Ectodermal cell (in vitro differentiated cells): ENCODE data around the gene NOL4.

Experiments used
- H3K27ac ChIP-seq: 2 replicates; pipeline ENCODE4 v1.7.0; 2013; ENCODE audit warnings: mild to moderate bottlenecking, low read depth, low read length; ENCODE audit not compliant: insufficient read depth, poor library complexity, severe bottlenecking
- H3K27me3 ChIP-seq: 2 replicates; pipeline ENCODE4 v1.7.0; 2013; ENCODE audit warnings: mild to moderate bottlenecking, low read length; ENCODE audit not compliant: insufficient read depth, control insufficient read depth, poor library complexity, severe bottlenecking
- H3K36me3 ChIP-seq: one replicate; pipeline ENCODE4 v1.7.0; 2013; ENCODE audit warnings: low read length; ENCODE audit not compliant: control insufficient read depth, insufficient read depth
- H3K4me1 ChIP-seq: one replicate; pipeline ENCODE4 v1.7.0; 2013; ENCODE audit warnings: low read length; ENCODE audit not compliant: control insufficient read depth, insufficient read depth
- H3K4me3 ChIP-seq: 2 replicates; pipeline ENCODE4 v1.7.0; 2013; ENCODE audit warnings: low read depth, low read length, control low read depth; ENCODE audit not compliant: insufficient read depth
- H3K9me3 ChIP-seq: 2 replicates; pipeline ENCODE4 v1.7.0; 2013; ENCODE audit warnings: mild to moderate bottlenecking, low read length, moderate library complexity; ENCODE audit not compliant: control insufficient read depth
- WGBS, 2 experiments: methylation state at CpG; one replicate each; pipeline ENCODE4 v1.1.7; 2013; ENCODE audit warnings: missing lambda C conversion rate in 2 of 2; 5-methylcytosine and 5-hydroxymethylcytosine counted together

NOL4 gene

DNA sequence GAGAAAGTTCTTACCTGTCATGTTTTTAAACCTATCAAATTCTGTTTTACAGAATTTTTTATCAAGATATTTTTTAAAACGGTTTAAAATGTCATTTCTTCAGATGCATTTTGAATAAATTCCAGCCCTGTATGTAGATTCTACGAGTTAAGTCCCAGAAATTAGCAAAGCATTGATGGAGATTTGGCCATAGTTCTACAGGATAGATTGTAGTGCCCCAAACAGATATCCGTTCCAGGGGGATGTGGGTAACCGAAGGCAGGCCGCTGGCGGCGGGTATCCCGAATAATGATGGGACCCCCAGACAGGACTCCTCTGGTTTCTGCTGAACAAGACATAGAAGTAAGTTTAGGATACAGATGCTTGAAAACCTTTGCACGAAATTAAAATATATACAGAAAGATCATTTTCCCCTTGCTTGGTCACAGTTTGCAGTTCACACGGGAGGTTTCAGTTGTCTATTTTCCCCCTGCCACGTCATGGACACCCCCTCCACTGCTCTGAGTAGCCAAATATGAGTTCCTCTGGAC lies 755 bp downstream of the NOL4 start:
- H3K4me1 ChIP-seq, result peaks cover 12% of the 10 kb centered on the region
- peaks cover 54% of the 10 kb centered on the region for H3K27me3 ChIP-seq
- H3K36me3 ChIP-seq, result no peaks in the 10 kb centered on the region
- H3K27ac ChIP-seq, result no peak overlapping the region
- peak overlapping the region; percentile 53 for H3K4me3 ChIP-seq
- WGBS, 2 experiments, result 1 to 3% methylated on average over 10 to 11 of the region's 11 CpGs
- H3K9me3 ChIP-seq, result no peaks in the 10 kb centered on the region

DNA sequence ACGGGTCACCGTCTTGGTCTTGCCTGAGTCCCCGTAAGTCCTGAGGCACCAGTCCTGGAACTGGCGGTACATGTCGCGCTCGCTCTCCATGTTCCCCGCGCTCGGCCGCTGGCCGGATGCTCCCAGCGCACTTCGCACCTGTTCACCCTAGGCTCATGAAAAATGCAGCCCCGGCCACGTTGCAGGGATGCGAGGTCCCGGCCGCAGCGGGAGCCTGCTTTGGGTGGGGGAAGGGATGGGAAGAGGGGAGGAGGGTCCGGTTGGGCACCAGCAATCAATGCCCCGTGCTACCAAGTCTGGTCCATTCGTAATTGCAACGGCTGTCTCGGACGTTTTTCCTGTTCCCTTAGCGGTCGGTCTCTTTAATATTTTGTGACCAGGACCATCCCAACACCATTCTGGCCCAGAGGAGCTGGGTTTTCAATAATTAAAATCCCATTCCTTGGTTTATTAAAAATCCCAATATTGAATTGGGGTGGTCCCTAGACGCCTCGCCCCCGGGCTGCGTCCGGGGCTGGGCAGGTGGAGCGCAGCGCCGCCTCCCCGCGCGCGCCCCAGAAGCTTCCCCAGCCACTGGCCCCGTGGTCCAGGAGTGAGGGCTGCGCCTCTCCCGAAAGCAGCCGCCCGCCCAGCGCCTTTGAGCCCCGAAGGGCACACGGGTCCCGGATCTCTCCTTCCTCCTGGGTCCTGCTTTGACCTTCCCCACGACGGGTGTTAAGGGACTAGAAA lies 1.4 kb downstream of the NOL4 start:
- no peak overlapping the region for H3K27ac ChIP-seq
- WGBS, 2 experiments, result 0 to 1% methylated on average over 48 to 51 of the region's 51 CpGs
- no peaks in the 10 kb centered on the region for H3K9me3 ChIP-seq
- peaks cover 54% of the 10 kb centered on the region for H3K27me3 ChIP-seq
- H3K4me1 ChIP-seq, result peaks cover 12% of the 10 kb centered on the region
- H3K4me3 ChIP-seq, result peak overlapping the region; percentile 49
- H3K36me3 ChIP-seq, result no peaks in the 10 kb centered on the region

DNA sequence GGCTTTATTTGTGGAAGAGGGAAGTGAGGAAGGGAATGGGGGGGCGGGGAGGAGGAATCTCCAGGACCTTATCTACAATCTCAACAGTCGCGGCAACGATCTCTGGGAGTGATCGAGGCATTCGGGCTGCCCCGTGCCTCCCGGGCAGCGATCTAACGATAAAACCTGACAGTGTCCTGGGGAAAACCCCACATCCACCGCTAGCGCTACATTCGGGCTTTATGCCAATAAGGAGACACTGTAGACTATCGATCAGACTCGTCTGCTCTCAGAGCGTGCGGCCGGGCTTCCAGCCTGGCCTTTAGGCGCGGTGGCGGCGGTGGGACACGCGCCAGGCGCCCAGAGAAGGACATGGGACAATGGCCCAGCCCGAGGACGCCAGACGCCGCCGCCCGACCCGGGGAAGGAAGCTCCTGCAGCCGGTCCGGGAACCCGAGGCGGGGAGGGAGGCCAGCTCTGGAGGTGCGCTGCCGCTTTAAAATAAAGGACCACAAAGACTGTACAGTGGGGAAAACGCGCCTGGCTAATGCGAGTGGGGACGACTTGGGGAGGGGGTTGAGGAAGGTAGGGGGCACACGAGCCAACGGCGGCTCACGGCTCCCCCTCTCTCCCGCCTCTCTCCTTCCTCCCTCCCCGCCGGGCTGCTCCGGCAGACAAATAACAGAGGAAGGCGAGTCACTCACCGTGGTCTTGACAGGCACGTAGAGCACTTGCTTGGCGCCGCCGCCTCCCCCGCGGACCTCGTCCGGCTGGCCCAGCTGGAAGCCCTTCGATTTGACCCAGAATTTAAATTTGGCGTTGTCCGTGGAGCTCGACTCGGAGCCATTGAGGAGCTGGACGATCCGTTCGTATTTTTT lies 2.2 kb downstream of the NOL4 start:
- Histone ChIP-seq H3K27me3 (peaks cover 54% of the 10 kb centered on the region), H3K27ac (no peak overlapping the region), H3K36me3 (no peaks in the 10 kb centered on the region), H3K9me3 (no peaks in the 10 kb centered on the region), H3K4me1 (peaks cover 12% of the 10 kb centered on the region), H3K4me3 (peak overlapping the region; percentile 49)
- 0% methylated on average over 68 of the region's 68 CpGs for WGBS, 2 experiments

DNA sequence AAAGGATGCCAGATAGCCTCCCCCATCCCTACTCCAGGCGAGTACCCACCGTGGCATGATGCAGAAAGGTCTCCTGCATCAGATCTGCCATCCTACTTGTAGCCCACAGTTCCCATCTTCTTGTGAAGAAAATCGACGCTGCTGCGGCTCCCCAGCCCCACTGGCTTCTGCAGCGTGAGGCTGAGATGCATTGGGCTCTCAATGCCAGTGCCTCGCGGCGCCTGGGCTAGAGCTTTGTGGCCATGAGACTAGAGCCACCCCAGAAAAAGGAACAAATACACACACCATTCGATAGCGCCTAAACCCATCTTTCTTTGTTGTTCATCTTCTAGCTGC lies 2.8 kb downstream of the NOL4 start:
- no peaks in the 10 kb centered on the region for H3K36me3 ChIP-seq
- WGBS, 2 experiments, result 1 to 3% methylated on average over 10 of the region's 11 CpGs
- H3K4me3 ChIP-seq, result peak overlapping the region; percentile 49

DNA sequence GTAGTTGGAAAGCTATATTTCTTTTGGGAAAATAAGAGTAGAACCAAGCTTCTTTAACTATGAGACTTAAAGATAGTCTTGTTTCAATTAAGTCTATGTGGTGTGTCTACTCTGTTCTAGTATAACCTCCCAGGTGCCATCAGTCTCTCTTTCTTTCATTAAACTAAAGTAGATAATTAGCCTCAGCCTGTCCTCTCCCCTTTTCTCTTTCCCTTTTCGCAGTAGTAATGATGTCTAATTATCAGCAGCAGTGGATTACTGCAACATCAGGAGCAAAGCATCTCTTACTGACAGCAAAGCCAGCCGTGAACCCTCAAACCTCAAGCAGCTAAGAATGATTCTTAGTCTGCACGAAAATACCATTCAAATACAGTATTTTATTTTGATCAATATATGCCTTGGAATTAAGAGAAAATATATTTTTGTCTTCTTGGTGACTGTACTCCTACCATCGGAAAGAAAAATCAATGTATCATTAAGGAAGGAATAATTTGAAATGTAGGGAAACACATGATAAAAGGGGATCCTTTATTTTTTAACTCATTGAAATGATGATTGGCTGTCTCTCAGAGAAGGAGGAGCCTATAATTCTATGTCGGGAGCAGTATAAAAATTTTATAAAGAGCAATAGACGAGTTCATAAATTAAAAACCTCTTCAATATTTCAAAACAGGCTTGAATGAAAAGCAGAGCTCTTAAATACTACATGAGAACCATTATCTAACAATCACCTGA lies 4.5 kb downstream of the NOL4 start:
- Histone ChIP-seq H3K27ac (no peak overlapping the region), H3K36me3 (no peaks in the 10 kb centered on the region), H3K9me3 (no peaks in the 10 kb centered on the region), H3K4me3 (no peak overlapping the region), H3K27me3 (peaks cover 54% of the 10 kb centered on the region), H3K4me1 (peaks cover 12% of the 10 kb centered on the region)
- 78 to 86% methylated on average over 4 to 5 of the region's 6 CpGs for WGBS, 2 experiments

More for the DNA sequence above, 2.8 kb downstream of the NOL4 start:
- Histone ChIP-seq H3K4me1 (peaks cover 12% of the 10 kb centered on the region), H3K27me3 (peaks cover 54% of the 10 kb centered on the region), H3K9me3 (no peaks in the 10 kb centered on the region), H3K27ac (no peak overlapping the region)

DNA sequence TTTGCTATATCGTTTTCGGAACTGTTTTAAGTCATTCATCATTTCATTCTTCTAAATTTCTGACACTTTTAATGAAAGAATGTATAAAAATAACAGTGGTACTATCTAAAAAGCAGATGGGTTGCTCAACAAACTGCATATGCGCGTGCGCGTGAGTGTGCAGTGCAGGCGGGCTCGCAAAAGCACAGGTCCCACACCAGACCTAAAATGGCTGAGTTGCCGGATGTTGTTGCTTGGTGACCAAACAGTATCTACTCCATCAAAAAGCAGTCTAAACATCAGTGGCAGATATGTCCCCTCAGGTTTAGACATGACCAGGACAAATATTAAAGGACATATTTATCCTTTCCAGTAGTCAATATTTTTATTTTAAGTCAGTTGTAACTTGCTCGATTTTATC lies 5.1 kb downstream of the NOL4 start:
- WGBS, 2 experiments, result 87 to 94% methylated on average over 8 to 9 of the region's 10 CpGs
- H3K4me1 ChIP-seq, result peaks cover 12% of the 10 kb centered on the region
- no peak overlapping the region for H3K4me3 ChIP-seq
- no peaks in the 10 kb centered on the region for H3K36me3 ChIP-seq
- H3K9me3 ChIP-seq, result no peaks in the 10 kb centered on the region
- no peak overlapping the region for H3K27ac ChIP-seq
- peaks cover 54% of the 10 kb centered on the region for H3K27me3 ChIP-seq

DNA sequence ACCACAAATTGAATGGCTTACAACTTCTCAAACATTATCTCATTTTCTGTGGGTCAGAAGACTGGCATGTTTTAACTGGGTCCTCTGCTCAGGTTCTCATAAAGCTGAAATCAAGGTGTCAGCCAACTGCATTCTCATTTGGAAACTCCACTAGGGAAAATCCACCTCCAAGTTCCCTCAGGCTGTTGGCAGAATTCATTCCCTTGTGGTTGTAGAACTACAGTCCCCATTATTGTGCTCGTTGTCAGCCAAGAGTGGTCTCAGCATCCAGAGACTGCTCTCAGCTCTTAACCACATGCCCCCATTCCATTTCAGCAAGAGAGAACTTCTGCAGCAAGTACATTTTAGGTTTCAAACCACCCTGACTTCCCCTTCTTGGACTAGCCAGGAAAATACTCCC lies 12.2 kb downstream of the NOL4 start:
- no peak overlapping the region for H3K4me3 ChIP-seq
- 92 to 96% methylated on average over 1 of the region's 1 CpG for WGBS, 2 experiments

DNA sequence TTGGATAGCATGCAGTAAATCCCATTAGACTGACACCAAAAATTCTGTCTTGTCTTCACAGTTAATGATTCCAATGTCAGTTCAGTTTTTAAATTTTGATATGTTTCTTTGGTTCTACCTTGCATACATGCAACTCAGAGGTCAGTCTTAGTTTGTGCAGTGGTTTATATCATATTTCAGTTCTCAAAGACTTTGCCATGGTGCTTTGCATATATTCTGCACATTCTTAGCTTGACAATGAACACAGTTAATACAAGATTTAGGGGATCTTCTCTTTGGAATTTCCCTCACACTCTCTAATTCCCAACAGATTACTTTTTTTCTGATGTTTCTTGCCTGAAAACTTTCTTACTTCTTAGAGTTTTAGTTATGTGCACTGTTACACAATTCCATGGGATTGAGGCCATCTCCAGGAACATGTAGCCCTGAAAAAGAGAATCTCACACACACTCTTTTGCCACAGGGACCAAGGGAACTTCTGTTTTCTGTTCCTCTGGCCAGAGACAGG lies 17.3 kb downstream of the NOL4 start:
- Histone ChIP-seq H3K27ac (no peak overlapping the region), H3K27me3 (no peaks in the 10 kb centered on the region), H3K4me1 (no peaks in the 10 kb centered on the region), H3K36me3 (no peaks in the 10 kb centered on the region), H3K9me3 (no peaks in the 10 kb centered on the region), H3K4me3 (no peak overlapping the region)

More for the DNA sequence above, 12.2 kb downstream of the NOL4 start:
- Histone ChIP-seq H3K9me3 (no peaks in the 10 kb centered on the region), H3K27me3 (no peaks in the 10 kb centered on the region), H3K4me1 (no peaks in the 10 kb centered on the region), H3K27ac (no peak overlapping the region), H3K36me3 (no peaks in the 10 kb centered on the region)

DNA sequence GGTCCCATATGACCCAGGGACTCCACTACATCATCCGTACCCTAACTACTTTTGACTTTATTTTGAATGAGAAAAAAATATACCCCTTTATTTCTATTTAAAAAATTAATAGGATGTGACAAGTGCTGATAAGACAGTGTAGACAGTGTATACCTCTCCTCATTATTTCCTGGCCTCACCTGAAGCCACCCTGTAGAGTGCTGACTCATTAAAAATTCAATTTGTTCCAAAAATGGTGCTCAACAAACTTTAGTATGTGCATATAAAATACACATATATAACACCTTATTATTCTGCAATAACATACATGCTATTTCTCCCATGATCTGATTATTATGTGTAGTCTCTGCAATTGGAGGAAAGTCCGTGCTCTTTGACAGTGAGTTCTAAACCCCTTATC lies 20.8 kb downstream of the NOL4 start:
- no peaks in the 10 kb centered on the region for H3K27me3 ChIP-seq
- 80 to 100% methylated on average over 1 of the region's 2 CpGs for WGBS, 2 experiments
- H3K27ac ChIP-seq, result no peak overlapping the region
- no peaks in the 10 kb centered on the region for H3K9me3 ChIP-seq
- no peaks in the 10 kb centered on the region for H3K4me1 ChIP-seq
- H3K4me3 ChIP-seq, result no peak overlapping the region
- H3K36me3 ChIP-seq, result no peaks in the 10 kb centered on the region

DNA sequence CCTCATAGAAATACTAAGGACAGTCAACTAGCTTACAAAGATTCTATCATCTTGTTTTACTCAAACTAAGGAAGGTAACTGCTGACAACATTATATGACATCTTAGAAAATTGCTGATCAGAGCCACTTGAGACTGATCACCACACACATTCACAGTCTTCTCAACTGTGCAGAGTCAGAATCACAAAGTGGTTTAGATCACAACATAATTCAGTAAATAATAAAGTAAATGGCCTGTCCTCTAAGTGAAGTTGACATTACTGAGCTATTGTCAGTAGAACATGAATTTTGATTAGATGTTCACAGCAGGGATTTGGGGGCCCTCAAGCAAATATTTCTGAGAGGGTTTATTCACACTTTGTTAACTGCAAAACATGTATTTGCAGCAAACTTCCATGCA lies 28.5 kb downstream of the NOL4 start:
- Histone ChIP-seq H3K27ac (no peak overlapping the region), H3K27me3 (no peaks in the 10 kb centered on the region)

More for the DNA sequence above, 28.5 kb downstream of the NOL4 start:
- no peaks in the 10 kb centered on the region for H3K36me3 ChIP-seq
- no peaks in the 10 kb centered on the region for H3K9me3 ChIP-seq
- no peaks in the 10 kb centered on the region for H3K4me1 ChIP-seq
- no peak overlapping the region for H3K4me3 ChIP-seq
